Activated T-cell treated with anti-CD3 and anti-CD28 coated beads, Interleukin-2, amount 50 U/mL, for 1 hour (primary cell): ENCODE data around the gene CA7.
A peak's percentile ranks its signal among the peaks of the same experiment; 100 is the strongest.
"Not testable (repeated sequence)": the region's sequence is repeated elsewhere in the genome, so short reads cannot be mapped to it uniquely, and the experiment has no call there.

Experiments used
- DNase-seq: peaks from one replicate; pipeline ENCODE4 v3.0.0-alpha.2; 2020

The CA7 gene

GRCh38 chr16:66847533-66848067 is 3.4 kb downstream of the CA7 start:
- DNase-seq: no peak

- no peak for DNase-seq
Observed at GRCh38 chr16:66848172-66848571, 4.0 kb downstream of the CA7 start.

- DNase-seq: no peak
Observed at GRCh38 chr16:66849021-66849420, 4.8 kb downstream of the CA7 start.

GRCh38 chr16:66849549-66849948 is 5.3 kb downstream of the CA7 start:
- DNase-seq: no peak

- no peak for DNase-seq
Observed at GRCh38 chr16:66850115-66850815, 6.1 kb downstream of the CA7 start.

GRCh38 chr16:66851166-66851964 is 7.2 kb downstream of the CA7 start:
- DNase-seq: no peak

- no peak for DNase-seq
Observed at GRCh38 chr16:66853261-66854139, 9.3 kb downstream of the CA7 start.

- no peak for DNase-seq
Observed at GRCh38 chr16:66856184-66856730, 12.0 kb downstream of the CA7 start.

GRCh38 chr16:66856801-66857200 is 12.6 kb downstream of the CA7 start:
- DNase-seq: no peak

- no peak for DNase-seq
Observed at GRCh38 chr16:66857437-66857836, 13.2 kb downstream of the CA7 start.

GRCh38 chr16:66858740-66859396 is 14.7 kb downstream of the CA7 start:
- no peak for DNase-seq

- no peak for DNase-seq
Observed at GRCh38 chr16:66859397-66860068, 15.3 kb downstream of the CA7 start.

- no peak for DNase-seq
Observed at GRCh38 chr16:66862023-66862520, 17.9 kb downstream of the CA7 start.

- no peak for DNase-seq
Observed at GRCh38 chr16:66863707-66864106, 19.5 kb downstream of the CA7 start.

- DNase-seq: no peak
Observed at GRCh38 chr16:66869424-66869823, 25.2 kb downstream of the CA7 start.

- DNase-seq: not testable (repeated sequence)
Observed at GRCh38 chr16:66871363-66871762, 27.1 kb downstream of the CA7 start.

- no peak for DNase-seq
Observed at GRCh38 chr16:66871840-66872239, 27.6 kb downstream of the CA7 start.

GRCh38 chr16:66872559-66872942 is 28.3 kb downstream of the CA7 start:
- DNase-seq: no peak

- DNase-seq: peak; percentile 90
Observed at GRCh38 chr16:66872943-66873684, 28.9 kb downstream of the CA7 start.

GRCh38 chr16:66873685-66874055 is 29.5 kb downstream of the CA7 start:
- DNase-seq: no peak
